Astrocyte (in vitro differentiated cells and primary cell): ENCODE data around the gene CPM. TPM values are rescaled to one million over a fixed set of nuclear protein-coding genes. Genes with fewer than 3 reads are reported as not detected.
"Not testable (repeated sequence)": the region's sequence is repeated elsewhere in the genome, so short reads cannot be mapped to it uniquely, and the experiment has no call there.

ENCODE experiments used
- DNase-seq: peaks from one replicate; pipeline ENCODE4 v3.0.0-alpha.2; 2010; ENCODE audit warnings: low read depth
- FAIRE-seq: peaks from 2 replicates; lab custom pipeline; 2011; peaks lifted over from hg19 to GRCh38; lab: Jason Lieb, UNC
- H2AFZ ChIP-seq: 2 replicates; pipeline ENCODE4 v1.6.0; 2012; ENCODE audit warnings: low read depth, low read length, inconsistent platforms
- H3K27ac ChIP-seq: 2 replicates; pipeline ENCODE4 v1.5.1; 2011; ENCODE audit warnings: low read depth, low read length, inconsistent platforms
- H3K27me3 ChIP-seq: 2 replicates; pipeline ENCODE4 v1.6.0; 2011; ENCODE audit warnings: low read length, inconsistent platforms; ENCODE audit not compliant: insufficient read depth
- H3K36me3 ChIP-seq: 2 replicates; pipeline ENCODE4 v1.5.1; 2011; ENCODE audit warnings: low read length, inconsistent platforms; ENCODE audit not compliant: insufficient read depth
- H3K4me1 ChIP-seq: 2 replicates; pipeline ENCODE4 v1.5.1; 2011; ENCODE audit warnings: low read length, inconsistent platforms; ENCODE audit not compliant: insufficient read depth
- H3K4me2 ChIP-seq: 2 replicates; pipeline ENCODE4 v1.6.0; 2012; ENCODE audit warnings: low read length, inconsistent platforms
- H3K4me3 ChIP-seq: 2 replicates; pipeline ENCODE4 v1.5.1; 2011; ENCODE audit warnings: low read depth, mild to moderate bottlenecking, low read length, inconsistent platforms; ENCODE audit not compliant: insufficient read depth
- H3K79me2 ChIP-seq: 2 replicates; pipeline ENCODE4 v1.6.0; 2012; ENCODE audit warnings: mild to moderate bottlenecking, low read length, inconsistent platforms; ENCODE audit not compliant: insufficient read depth
- H3K9ac ChIP-seq: 2 replicates; pipeline ENCODE4 v1.6.0; 2012; ENCODE audit warnings: mild to moderate bottlenecking, low read length, inconsistent platforms
- H3K9me3 ChIP-seq: 2 replicates; pipeline ENCODE4 v1.5.1; 2012; ENCODE audit warnings: low read depth, mild to moderate bottlenecking, low read length, inconsistent platforms; ENCODE audit not compliant: insufficient read depth
- H4K20me1 ChIP-seq: 2 replicates; pipeline ENCODE4 v1.6.0; 2012; ENCODE audit warnings: low read length, inconsistent platforms; ENCODE audit not compliant: insufficient read depth
- H3K27ac Mint-ChIP-seq: one replicate; pipeline ENCODE4 v1.8.0; 2021; ENCODE audit warnings: mild to moderate bottlenecking, mixed read lengths; ENCODE audit not compliant: unreplicated experiment
- H3K27me3 Mint-ChIP-seq: one replicate; pipeline ENCODE4 v1.8.0; 2021; ENCODE audit warnings: low read depth, mixed read lengths; ENCODE audit not compliant: unreplicated experiment
- H3K36me3 Mint-ChIP-seq: one replicate; pipeline ENCODE4 v1.8.0; 2021; ENCODE audit warnings: low read depth, mixed read lengths; ENCODE audit not compliant: unreplicated experiment
- H3K4me1 Mint-ChIP-seq: one replicate; pipeline ENCODE4 v1.8.0; 2021; ENCODE audit warnings: low read depth, mixed read lengths; ENCODE audit not compliant: unreplicated experiment
- H3K4me3 Mint-ChIP-seq: one replicate; pipeline ENCODE4 v1.8.0; 2021; ENCODE audit warnings: mild to moderate bottlenecking, moderate library complexity, mixed read lengths; ENCODE audit not compliant: unreplicated experiment
- H3K9me3 Mint-ChIP-seq: one replicate; pipeline ENCODE4 v1.8.0; 2021; ENCODE audit warnings: mild to moderate bottlenecking, mixed read lengths; ENCODE audit not compliant: unreplicated experiment
- CTCF ChIP-seq: IDR thresholded peaks from 2 replicates; pipeline ENCODE4 v1.5.1; 2011; ENCODE audit warnings: low read depth, mild to moderate bottlenecking, inconsistent platforms, low read length, moderate library complexity; ENCODE audit not compliant: insufficient read depth
- EZH2 ChIP-seq: IDR thresholded peaks from 2 replicates; pipeline ENCODE4 v1.6.1; 2012; ENCODE audit warnings: mild to moderate bottlenecking, low read length, inconsistent platforms; ENCODE audit not compliant: insufficient read depth
- total RNA-seq: library from RNA; stranded (reverse); gene quantifications from 2 replicates; pipeline ENCODE4 v1.2.1, GENCODE V29; 2021

The CPM gene
- total RNA-seq, 1 donor from 2014 or later = 2.7 TPM

GRCh38 chr12:68841717-68842116 is 91.3 kb downstream of the CPM start:
- H3K9ac ChIP-seq = no peak overlapping the region
- H3K36me3 ChIP-seq = peaks cover 75% of the 10 kb centered on the region
- Mint-ChIP-seq H3K4me3 (no peak overlapping the region), H3K36me3 (peaks cover 15% of the 10 kb centered on the region), H3K27ac (peak overlapping the region; percentile 47), H3K27me3 (no peaks in the 10 kb centered on the region), H3K9me3 (no peaks in the 10 kb centered on the region), H3K4me1 (peaks cover 14% of the 10 kb centered on the region)
- TF ChIP-seq CTCF (no peak), EZH2 (no peak)
- no peak overlapping the region for H3K4me3 ChIP-seq
- H3K79me2 ChIP-seq = peaks cover 25% of the 10 kb centered on the region
- H4K20me1 ChIP-seq = peaks cover 89% of the 10 kb centered on the region
- H3K4me2 ChIP-seq = no peak overlapping the region
- H2AFZ ChIP-seq = no peak overlapping the region
- no peak for FAIRE-seq
- H3K27ac ChIP-seq = no peak overlapping the region
- no peaks in the 10 kb centered on the region for H3K9me3 ChIP-seq
- DNase-seq = no peak
- H3K4me1 ChIP-seq = no peaks in the 10 kb centered on the region
- H3K27me3 ChIP-seq = no peaks in the 10 kb centered on the region

DNA sequence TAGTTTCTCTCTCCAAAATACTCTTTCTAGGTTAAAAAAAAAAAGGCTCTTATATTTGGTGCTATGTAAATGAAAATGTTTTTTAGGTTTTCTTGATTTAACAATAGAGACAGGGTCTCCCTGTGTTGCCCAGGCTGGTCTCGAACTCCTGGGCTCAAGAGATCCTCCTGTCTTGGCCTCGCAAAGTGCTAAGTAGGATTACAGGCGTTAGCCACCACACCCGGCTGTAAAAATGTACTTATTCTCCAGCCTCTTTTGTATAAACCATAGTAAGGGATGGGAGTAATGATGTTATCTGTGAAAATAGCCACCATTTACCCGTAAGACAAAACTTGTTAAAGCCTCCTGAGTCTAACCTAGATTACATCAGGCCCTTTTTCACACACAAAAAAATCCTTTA is 91.8 kb downstream of the CPM start:
- H3K27me3 ChIP-seq = not testable (repeated sequence)

DNA sequence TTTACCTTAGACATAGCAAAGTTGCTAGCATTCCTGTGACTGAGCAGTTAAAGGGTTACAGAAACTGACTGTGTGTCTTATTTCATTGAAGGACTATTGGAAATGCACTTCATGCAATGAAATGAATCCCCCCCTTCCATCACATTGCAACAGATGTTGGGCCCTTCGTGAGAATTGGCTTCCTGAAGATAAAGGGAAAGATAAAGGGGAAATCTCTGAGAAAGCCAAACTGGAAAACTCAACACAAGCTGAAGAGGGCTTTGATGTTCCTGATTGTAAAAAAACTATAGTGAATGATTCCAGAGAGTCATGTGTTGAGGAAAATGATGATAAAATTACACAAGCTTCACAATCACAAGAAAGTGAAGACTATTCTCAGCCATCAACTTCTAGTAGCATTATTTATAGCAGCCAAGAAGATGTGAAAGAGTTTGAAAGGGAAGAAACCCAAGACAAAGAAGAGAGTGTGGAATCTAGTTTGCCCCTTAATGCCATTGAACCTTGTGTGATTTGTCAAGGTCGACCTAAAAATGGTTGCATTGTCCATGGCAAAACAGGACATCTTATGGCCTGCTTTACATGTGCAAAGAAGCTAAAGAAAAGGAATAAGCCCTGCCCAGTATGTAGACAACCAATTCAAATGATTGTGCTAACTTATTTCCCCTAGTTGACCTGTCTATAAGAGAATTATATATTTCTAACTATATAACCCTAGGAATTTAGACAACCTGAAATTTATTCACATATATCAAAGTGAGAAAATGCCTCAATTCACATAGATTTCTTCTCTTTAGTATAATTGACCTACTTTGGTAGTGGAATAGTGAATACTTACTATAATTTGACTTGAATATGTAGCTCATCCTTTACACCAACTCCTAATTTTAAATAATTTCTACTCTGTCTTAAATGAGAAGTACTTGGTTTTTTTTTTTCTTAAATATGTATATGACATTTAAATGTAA is 93.5 kb downstream of the CPM start:
- H2AFZ ChIP-seq = no peak overlapping the region
- TF ChIP-seq EZH2 = no peak
- no peak for TF ChIP-seq CTCF
- peaks cover 91% of the 10 kb centered on the region for H3K36me3 ChIP-seq
- Mint-ChIP-seq H3K4me1 (peaks cover 20% of the 10 kb centered on the region), H3K36me3 (peaks cover 16% of the 10 kb centered on the region), H3K27me3 (no peaks in the 10 kb centered on the region), H3K27ac (peak overlapping the region; percentile 66), H3K9me3 (no peaks in the 10 kb centered on the region), H3K4me3 (no peak overlapping the region)
- H3K27me3 ChIP-seq = no peaks in the 10 kb centered on the region
- no peaks in the 10 kb centered on the region for H3K9me3 ChIP-seq
- FAIRE-seq (no peak), DNase-seq (no peak)
- no peak overlapping the region for H3K4me2 ChIP-seq
- H3K4me3 ChIP-seq = no peak overlapping the region
- H3K27ac ChIP-seq = no peak overlapping the region
- H3K79me2 ChIP-seq = peaks cover 39% of the 10 kb centered on the region
- H3K4me1 ChIP-seq = no peaks in the 10 kb centered on the region
- H4K20me1 ChIP-seq = peaks cover 90% of the 10 kb centered on the region
- H3K9ac ChIP-seq = no peak overlapping the region

More for the DNA sequence above, 91.8 kb downstream of the CPM start:
- DNase-seq, H3K4me3 Mint-ChIP-seq, H3K4me3 ChIP-seq, H3K9ac ChIP-seq, FAIRE-seq, H3K4me1 ChIP-seq, H3K27me3 Mint-ChIP-seq, H3K27ac ChIP-seq, H2AFZ ChIP-seq, H3K9me3 ChIP-seq, H3K4me2 ChIP-seq, H3K9me3 Mint-ChIP-seq: not testable (repeated sequence)
- Mint-ChIP-seq H3K4me1 (peaks cover 14% of the 10 kb centered on the region), H3K27ac (peak overlapping the region; percentile 7), H3K36me3 (peaks cover 15% of the 10 kb centered on the region)
- peaks cover 88% of the 10 kb centered on the region for H4K20me1 ChIP-seq
- peaks cover 79% of the 10 kb centered on the region for H3K36me3 ChIP-seq
- H3K79me2 ChIP-seq = peaks cover 29% of the 10 kb centered on the region
